ENCODE results near the gene URAD.

- TF ChIP-seq, protein P1, sequence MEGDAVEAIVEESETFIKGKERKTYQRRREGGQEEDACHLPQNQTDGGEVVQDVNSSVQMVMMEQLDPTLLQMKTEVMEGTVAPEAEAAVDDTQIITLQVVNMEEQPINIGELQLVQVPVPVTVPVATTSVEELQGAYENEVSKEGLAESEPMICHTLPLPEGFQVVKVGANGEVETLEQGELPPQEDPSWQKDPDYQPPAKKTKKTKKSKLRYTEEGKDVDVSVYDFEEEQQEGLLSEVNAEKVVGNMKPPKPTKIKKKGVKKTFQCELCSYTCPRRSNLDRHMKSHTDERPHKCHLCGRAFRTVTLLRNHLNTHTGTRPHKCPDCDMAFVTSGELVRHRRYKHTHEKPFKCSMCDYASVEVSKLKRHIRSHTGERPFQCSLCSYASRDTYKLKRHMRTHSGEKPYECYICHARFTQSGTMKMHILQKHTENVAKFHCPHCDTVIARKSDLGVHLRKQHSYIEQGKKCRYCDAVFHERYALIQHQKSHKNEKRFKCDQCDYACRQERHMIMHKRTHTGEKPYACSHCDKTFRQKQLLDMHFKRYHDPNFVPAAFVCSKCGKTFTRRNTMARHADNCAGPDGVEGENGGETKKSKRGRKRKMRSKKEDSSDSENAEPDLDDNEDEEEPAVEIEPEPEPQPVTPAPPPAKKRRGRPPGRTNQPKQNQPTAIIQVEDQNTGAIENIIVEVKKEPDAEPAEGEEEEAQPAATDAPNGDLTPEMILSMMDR (IDR thresholded peaks at IDR 0.05): no peak
- no peak for TF ChIP-seq POLR2A (IDR thresholded peaks at IDR 0.05)
These were observed 31.8 kb downstream of the URAD start for GRCh38 chr13:27956576-27957300.
